GM21515 (cell line): Measurements from ENCODE around the gene SLC12A3.

Experiments
- ATAC-seq: cut with Tn5 transposase; IDR thresholded peaks from one replicate; pipeline ENCODE4 v1.9.1; 2021; ENCODE audit not compliant: unreplicated experiment

SLC12A3 gene

GRCh38 chr16:56941092-56941491 lies 76.1 kb downstream of the SLC12A3 start:
- no peak for ATAC-seq

- ATAC-seq: no peak
Measured at GRCh38 chr16:56941856-56942331, 76.9 kb downstream of the SLC12A3 start.

GRCh38 chr16:56943761-56944375 lies 78.9 kb downstream of the SLC12A3 start:
- ATAC-seq: no peak

GRCh38 chr16:56944954-56945839 lies 80.2 kb downstream of the SLC12A3 start:
- ATAC-seq: no peak

GRCh38 chr16:56945847-56946527 lies 81.0 kb downstream of the SLC12A3 start:
- ATAC-seq: no peak

- no peak for ATAC-seq
Measured at GRCh38 chr16:56946767-56947603, 82.0 kb downstream of the SLC12A3 start.

- ATAC-seq: no peak
Measured at GRCh38 chr16:56947604-56947995, 82.6 kb downstream of the SLC12A3 start.

- ATAC-seq: no peak
Measured at GRCh38 chr16:56948234-56948633, 83.2 kb downstream of the SLC12A3 start.

- ATAC-seq: no peak
Measured at GRCh38 chr16:56950051-56950450, 85.0 kb downstream of the SLC12A3 start.

GRCh38 chr16:56950455-56950854 lies 85.4 kb downstream of the SLC12A3 start:
- no peak for ATAC-seq

- ATAC-seq: peak; percentile 55
Measured at GRCh38 chr16:56950881-56951771, 86.1 kb downstream of the SLC12A3 start.

- ATAC-seq: no peak
Measured at GRCh38 chr16:56953006-56953405, 88.0 kb downstream of the SLC12A3 start.

GRCh38 chr16:56956076-56956475 lies 91.1 kb downstream of the SLC12A3 start:
- no peak for ATAC-seq

- no peak for ATAC-seq
Measured at GRCh38 chr16:56956756-56957155, 91.7 kb downstream of the SLC12A3 start.

- no peak for ATAC-seq
Measured at GRCh38 chr16:56960681-56961281, 95.8 kb downstream of the SLC12A3 start.

- no peak for ATAC-seq
Measured at GRCh38 chr16:56961386-56961785, 96.4 kb downstream of the SLC12A3 start.

GRCh38 chr16:56961851-56962281 lies 96.9 kb downstream of the SLC12A3 start, which contains the start of gene CETP:
CETP (plus strand) TSS chr16:56961950; CDS start chr16:56961980, 30 bp downstream.
- ATAC-seq: no peak

GRCh38 chr16:56964243-56965148 lies 99.5 kb downstream of the SLC12A3 start:
- ATAC-seq: peak; percentile 57
